Liver (tissue), 9 donors: ENCODE measurements around the gene IL2. TPM values are rescaled to one million over a fixed set of nuclear protein-coding genes. Genes with fewer than 3 reads are reported as not detected.
A peak's percentile ranks its signal among the peaks of the same experiment; 100 is the strongest.

ENCODE experiments used
- DNase-seq: peaks from one replicate; pipeline ENCODE4 v3.0.0-alpha.2; 2017; ENCODE audit warnings: low spot score
- H3K27ac ChIP-seq, 2 donors: one replicate each; pipeline ENCODE4 v1.7.0; 2013; ENCODE audit warnings: inconsistent platforms in 2 of 2, low read length in 2 of 2, control low read depth in 1 of 2, low read depth in 1 of 2, mild to moderate bottlenecking in 1 of 2
- H3K27me3 ChIP-seq, 4 donors: one replicate each; pipeline versions ENCODE4 v1.6.1 to v1.7.0; 2013; ENCODE audit warnings: low read length in 3 of 4, inconsistent platforms in 1 of 4, mild to moderate bottlenecking in 1 of 4, moderate library complexity in 1 of 4; ENCODE audit not compliant: control insufficient read depth in 4 of 4, insufficient read depth in 4 of 4
- H3K36me3 ChIP-seq, 4 donors: one replicate each; pipeline versions ENCODE4 v1.6.1 to v1.7.0; 2013; ENCODE audit warnings: low read length in 3 of 4, mild to moderate bottlenecking in 3 of 4, low read depth in 1 of 4, moderate library complexity in 1 of 4; ENCODE audit not compliant: control insufficient read depth in 4 of 4, insufficient read depth in 3 of 4
- H3K4me1 ChIP-seq, 4 donors: one replicate each; pipeline versions ENCODE4 v1.6.1 to v1.7.0; 2013; ENCODE audit warnings: low read length in 3 of 4, mild to moderate bottlenecking in 3 of 4, moderate library complexity in 1 of 4; ENCODE audit not compliant: control insufficient read depth in 4 of 4, insufficient read depth in 4 of 4
- H3K4me3 ChIP-seq, 3 donors: one replicate each; pipeline versions ENCODE4 v1.6.1 to v1.7.0; 2013; ENCODE audit warnings: low read length in 3 of 3, control low read depth in 1 of 3, low read depth in 1 of 3, mild to moderate bottlenecking in 1 of 3
- H3K9ac ChIP-seq, 2 donors: one replicate each; pipeline ENCODE4 v1.7.0; 2013; ENCODE audit warnings: low read length in 2 of 2, mild to moderate bottlenecking in 2 of 2, moderate library complexity in 2 of 2, control low read depth in 1 of 2, low read depth in 1 of 2
- H3K9me3 ChIP-seq, 4 donors: one replicate each; pipeline versions ENCODE4 v1.6.1 to v1.7.0; 2013; ENCODE audit warnings: low read length in 3 of 4; ENCODE audit not compliant: control insufficient read depth in 4 of 4
- EGR1 ChIP-seq, 2 donors: IDR thresholded peaks; 2 replicates each; pipeline ENCODE4 v1.6.1; 2016 to 2018; ENCODE audit warnings: antibody characterized with exemption in 2 of 2, low read depth in 2 of 2
- FOXA1 ChIP-seq: IDR thresholded peaks from 2 replicates; pipeline ENCODE4 v1.6.1; 2016; ENCODE audit warnings: antibody characterized with exemption
- FOXA2 ChIP-seq: IDR thresholded peaks from 2 replicates; pipeline ENCODE4 v1.6.1; 2016; ENCODE audit warnings: antibody characterized with exemption
- GABPA ChIP-seq, 2 donors: IDR thresholded peaks in 1 of 2; conservative IDR thresholded peaks in 1 of 2; 2 replicates each; pipeline ENCODE4 v1.6.1; 2016; ENCODE audit warnings: antibody characterized with exemption in 2 of 2, mild to moderate bottlenecking in 1 of 2, moderate library complexity in 1 of 2
- HNF4G ChIP-seq: IDR thresholded peaks from 2 replicates; pipeline ENCODE4 v1.6.1; 2016; ENCODE audit warnings: antibody characterized with exemption
- JUND ChIP-seq, 2 donors: IDR thresholded peaks; 2 replicates each; pipeline ENCODE4 v1.6.1; 2016; ENCODE audit warnings: antibody characterized with exemption in 2 of 2
- MAX ChIP-seq: IDR thresholded peaks from 2 replicates; pipeline ENCODE4 v1.6.1; 2016; ENCODE audit warnings: antibody characterized with exemption
- NR2F2 ChIP-seq: IDR thresholded peaks from 2 replicates; pipeline ENCODE4 v1.6.1; 2016; ENCODE audit warnings: antibody characterized with exemption
- RAD21 ChIP-seq, 2 donors: IDR thresholded peaks; 2 replicates each; pipeline ENCODE4 v1.6.1; 2016; ENCODE audit warnings: antibody characterized with exemption in 2 of 2, mild to moderate bottlenecking in 2 of 2
- REST ChIP-seq: IDR thresholded peaks from 2 replicates; pipeline ENCODE4 v1.6.1; 2016; ENCODE audit warnings: antibody characterized with exemption, mild to moderate bottlenecking
- RXRA ChIP-seq, 2 donors: IDR thresholded peaks; 2 replicates each; pipeline ENCODE4 v1.6.1; 2017 to 2018; ENCODE audit warnings: antibody characterized with exemption in 2 of 2, mild to moderate bottlenecking in 1 of 2
- SP1 ChIP-seq: IDR thresholded peaks from 2 replicates; pipeline ENCODE4 v1.6.1; 2018; ENCODE audit warnings: antibody characterized with exemption, mild to moderate bottlenecking
- TAF1 ChIP-seq: conservative IDR thresholded peaks from 2 replicates; pipeline ENCODE4 v1.6.1; 2016; ENCODE audit warnings: antibody characterized with exemption, mild to moderate bottlenecking
- YY1 ChIP-seq: IDR thresholded peaks from 2 replicates; pipeline ENCODE4 v1.6.1; 2016; ENCODE audit warnings: antibody characterized with exemption, mild to moderate bottlenecking
- ZBTB33 ChIP-seq: IDR thresholded peaks from 2 replicates; pipeline ENCODE4 v1.6.1; 2016; ENCODE audit warnings: antibody characterized with exemption
- WGBS: extraction: QIAGEN DNeasy Blood & Tissue Kit; methylation state at CpG from one replicate; pipeline ENCODE4 v1.1.7; 2013; 5-methylcytosine and 5-hydroxymethylcytosine counted together
- polyA plus RNA-seq, 2 donors: library from polyadenylated mRNA; stranded (reverse) in 1 of 2; unstranded in 1 of 2; fragments of 200-250 nt in 1 of 2; fragments of >200 nt in 1 of 2; fragmentation: Nextera tagmentation in 1 of 2; extraction: Ambion mirVana in 1 of 2; gene quantifications; one replicate each; pipeline versions ENCODE4 v1.2.1 to v1.2.3, GENCODE V29; 2013 to 2015
- total RNA-seq, 2 donors: library from RNA; depleted of rRNA; stranded (reverse); fragments of >200 nt; gene quantifications; one replicate each; pipeline ENCODE4 v1.2.3, GENCODE V29; 2014
- TF ChIP-seq, protein P1 (sequence below): IDR thresholded peaks from 2 replicates; pipeline ENCODE4 v1.6.1; 2016; ENCODE audit warnings: antibody characterized with exemption
- TF ChIP-seq, protein P2 (sequence below): fragments of 150-350 bp; IDR thresholded peaks from 2 replicates; pipeline ENCODE4 v1.5.1; 2017; ENCODE audit warnings: improper control_type of control experiment, low read depth, low read length; ENCODE audit not compliant: missing input control
- donor health status: healthy.
- donor health status: healthy.
- donor health status: healthy.
- donor health status: healthy.
- donor health status: healthy.

IL2 gene
- total and polyA plus RNA-seq, 4 donors = not detected

DNA sequence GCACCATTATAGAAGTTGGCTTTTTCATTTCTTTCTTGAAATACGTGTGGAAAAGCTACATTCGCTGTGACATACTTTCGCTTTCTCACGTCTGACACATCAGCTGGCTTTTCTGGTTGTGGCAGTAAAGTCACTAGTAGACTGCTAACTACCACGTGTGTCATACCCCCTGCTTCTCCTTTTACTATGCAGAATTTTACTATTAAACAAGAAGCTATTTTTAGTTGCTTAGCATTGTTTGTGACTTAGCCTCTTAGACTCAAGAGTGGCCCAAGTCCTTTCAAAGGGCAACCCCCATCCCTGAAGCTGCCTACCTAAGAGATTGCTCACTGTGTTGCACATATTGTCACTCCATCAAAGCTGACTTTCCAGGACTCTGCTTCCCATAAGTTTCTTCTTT, 2.1 kb upstream of the IL2 start:
- Histone ChIP-seq H3K4me1 (no peaks in the 10 kb centered on the region), H3K9ac (no peak overlapping the region), H3K27me3 (no peaks in the 10 kb centered on the region), H3K36me3 (no peaks in the 10 kb centered on the region), H3K27ac (no peak overlapping the region), H3K4me3 (peak overlapping the region in 1 of 3 donors; percentile 23), H3K9me3 (no peaks in the 10 kb centered on the region)
- TF ChIP-seq FOXA1 = no peak
- TF ChIP-seq ZBTB33 = no peak
- TF ChIP-seq REST = no peak
- TF ChIP-seq HNF4G = no peak
- TF ChIP-seq JUND (IDR thresholded peaks at IDR 0.05) = no peak
- no peak for TF ChIP-seq TAF1
- TF ChIP-seq EGR1 (IDR thresholded peaks at IDR 0.05; ENCODE audit: low read depth in 2 of 2) = no peak
- TF ChIP-seq, protein P1, sequence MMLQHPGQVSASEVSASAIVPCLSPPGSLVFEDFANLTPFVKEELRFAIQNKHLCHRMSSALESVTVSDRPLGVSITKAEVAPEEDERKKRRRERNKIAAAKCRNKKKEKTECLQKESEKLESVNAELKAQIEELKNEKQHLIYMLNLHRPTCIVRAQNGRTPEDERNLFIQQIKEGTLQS = no peak
- DNase-seq = no peak
- 35% methylated on average over 5 of the region's 5 CpGs for WGBS

GRCh38 chr4:122453384-122453995, 3.0 kb downstream of the IL2 start:
- no peak overlapping the region for H3K27ac ChIP-seq
- H3K9me3 ChIP-seq = no peaks in the 10 kb centered on the region
- H3K27me3 ChIP-seq = no peaks in the 10 kb centered on the region
- no peaks in the 10 kb centered on the region for H3K36me3 ChIP-seq
- H3K9ac ChIP-seq = no peak overlapping the region
- DNase-seq = no peak
- TF ChIP-seq HNF4G (no peak), GABPA (IDR thresholded peaks at IDR 0.05 in 1 of 2, conservative IDR thresholded peaks at IDR 0.05 in 1 of 2) (no peak), SP1 (no peak), EGR1 (IDR thresholded peaks at IDR 0.05; ENCODE audit: low read depth in 2 of 2) (no peak), REST (no peak), ZBTB33 (no peak), TAF1 (no peak), FOXA2 (no peak), NR2F2 (no peak), YY1 (no peak), FOXA1 (no peak), MAX (no peak), JUND (IDR thresholded peaks at IDR 0.05) (no peak), RAD21 (IDR thresholded peaks at IDR 0.05) (no peak), RXRA (IDR thresholded peaks at IDR 0.05) (no peak)
- TF ChIP-seq, protein P2, sequence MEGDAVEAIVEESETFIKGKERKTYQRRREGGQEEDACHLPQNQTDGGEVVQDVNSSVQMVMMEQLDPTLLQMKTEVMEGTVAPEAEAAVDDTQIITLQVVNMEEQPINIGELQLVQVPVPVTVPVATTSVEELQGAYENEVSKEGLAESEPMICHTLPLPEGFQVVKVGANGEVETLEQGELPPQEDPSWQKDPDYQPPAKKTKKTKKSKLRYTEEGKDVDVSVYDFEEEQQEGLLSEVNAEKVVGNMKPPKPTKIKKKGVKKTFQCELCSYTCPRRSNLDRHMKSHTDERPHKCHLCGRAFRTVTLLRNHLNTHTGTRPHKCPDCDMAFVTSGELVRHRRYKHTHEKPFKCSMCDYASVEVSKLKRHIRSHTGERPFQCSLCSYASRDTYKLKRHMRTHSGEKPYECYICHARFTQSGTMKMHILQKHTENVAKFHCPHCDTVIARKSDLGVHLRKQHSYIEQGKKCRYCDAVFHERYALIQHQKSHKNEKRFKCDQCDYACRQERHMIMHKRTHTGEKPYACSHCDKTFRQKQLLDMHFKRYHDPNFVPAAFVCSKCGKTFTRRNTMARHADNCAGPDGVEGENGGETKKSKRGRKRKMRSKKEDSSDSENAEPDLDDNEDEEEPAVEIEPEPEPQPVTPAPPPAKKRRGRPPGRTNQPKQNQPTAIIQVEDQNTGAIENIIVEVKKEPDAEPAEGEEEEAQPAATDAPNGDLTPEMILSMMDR = no peak
- H3K4me1 ChIP-seq = no peaks in the 10 kb centered on the region
- WGBS = 48% methylated on average over 1 of the region's 1 CpG
- H3K4me3 ChIP-seq = no peak overlapping the region
